Measurements from ENCODE around the gene DGKI. TPM values are rescaled to one million over a fixed set of nuclear protein-coding genes. Genes with fewer than 3 reads are reported as not detected.

Gene DGKI
- total RNA-seq, 6 experiments from 2014 or later: 1.2 to 2.2 (median 1.6) TPM

- no peak overlapping the region for H3K4me3 Mint-ChIP-seq
- DNase-seq: no peak
- TF ChIP-seq, protein P1, sequence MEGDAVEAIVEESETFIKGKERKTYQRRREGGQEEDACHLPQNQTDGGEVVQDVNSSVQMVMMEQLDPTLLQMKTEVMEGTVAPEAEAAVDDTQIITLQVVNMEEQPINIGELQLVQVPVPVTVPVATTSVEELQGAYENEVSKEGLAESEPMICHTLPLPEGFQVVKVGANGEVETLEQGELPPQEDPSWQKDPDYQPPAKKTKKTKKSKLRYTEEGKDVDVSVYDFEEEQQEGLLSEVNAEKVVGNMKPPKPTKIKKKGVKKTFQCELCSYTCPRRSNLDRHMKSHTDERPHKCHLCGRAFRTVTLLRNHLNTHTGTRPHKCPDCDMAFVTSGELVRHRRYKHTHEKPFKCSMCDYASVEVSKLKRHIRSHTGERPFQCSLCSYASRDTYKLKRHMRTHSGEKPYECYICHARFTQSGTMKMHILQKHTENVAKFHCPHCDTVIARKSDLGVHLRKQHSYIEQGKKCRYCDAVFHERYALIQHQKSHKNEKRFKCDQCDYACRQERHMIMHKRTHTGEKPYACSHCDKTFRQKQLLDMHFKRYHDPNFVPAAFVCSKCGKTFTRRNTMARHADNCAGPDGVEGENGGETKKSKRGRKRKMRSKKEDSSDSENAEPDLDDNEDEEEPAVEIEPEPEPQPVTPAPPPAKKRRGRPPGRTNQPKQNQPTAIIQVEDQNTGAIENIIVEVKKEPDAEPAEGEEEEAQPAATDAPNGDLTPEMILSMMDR (IDR thresholded peaks at IDR 0.05): no peak
- H3K36me3 Mint-ChIP-seq (ENCODE audit: low read depth): no peaks in the 10 kb centered on the region; the same call in 1 of the 2 replicates
- H3K27ac Mint-ChIP-seq: no peak overlapping the region
- no peaks in the 10 kb centered on the region for H3K9me3 Mint-ChIP-seq
- H3K4me1 Mint-ChIP-seq (ENCODE audit: low read depth): peaks cover 17% of the 10 kb centered on the region; the same call in 1 of the 2 replicates
- peaks cover 1% of the 10 kb centered on the region; the same call in 1 of the 2 replicates for H3K27me3 Mint-ChIP-seq (ENCODE audit: insufficient read depth)
Measured at GRCh38 chr7:137519947-137520346, 326.8 kb downstream of the DGKI start.

GRCh38 chr7:137519181-137519691 lies 327.5 kb downstream of the DGKI start:
- Mint-ChIP-seq H3K27ac (no peak overlapping the region), H3K4me1 (ENCODE audit: low read depth) (peaks cover 17% of the 10 kb centered on the region; the same call in 1 of the 2 replicates), H3K9me3 (no peaks in the 10 kb centered on the region), H3K36me3 (ENCODE audit: low read depth) (no peaks in the 10 kb centered on the region; the same call in 1 of the 2 replicates), H3K27me3 (ENCODE audit: insufficient read depth) (peaks cover 1% of the 10 kb centered on the region; the same call in 1 of the 2 replicates), H3K4me3 (no peak overlapping the region)
- DNase-seq: no peak
- TF ChIP-seq, protein P1 (IDR thresholded peaks at IDR 0.05): no peak

DNA sequence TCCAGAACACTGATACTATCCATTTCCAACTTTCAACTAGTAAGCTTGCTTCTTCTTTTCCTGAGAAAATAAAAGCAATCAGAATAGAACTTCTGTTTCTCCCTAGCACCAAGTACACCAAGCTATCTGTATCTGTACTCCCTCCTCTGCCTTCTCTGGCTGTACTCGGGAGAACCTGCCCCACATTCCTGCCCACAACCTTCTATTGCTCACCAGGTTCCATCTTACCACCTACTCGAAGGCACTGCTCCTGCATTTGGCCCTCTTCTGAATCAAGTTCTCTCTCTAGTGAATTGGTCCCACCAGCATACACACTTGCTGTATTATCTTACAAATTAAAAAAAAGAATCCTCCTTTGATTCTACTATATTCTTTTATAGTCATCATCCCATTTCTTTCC lies 333.7 kb downstream of the DGKI start:
- H3K36me3 Mint-ChIP-seq (ENCODE audit: low read depth): peaks cover 9% of the 10 kb centered on the region
- H3K27ac Mint-ChIP-seq: no peak overlapping the region
- TF ChIP-seq, protein P1 (IDR thresholded peaks at IDR 0.05): no peak
- H3K27me3 Mint-ChIP-seq (ENCODE audit: insufficient read depth): no peaks in the 10 kb centered on the region
- H3K9me3 Mint-ChIP-seq: no peaks in the 10 kb centered on the region
- DNase-seq: no peak
- no peak overlapping the region for H3K4me3 Mint-ChIP-seq
- peaks cover 32% of the 10 kb centered on the region for H3K4me1 Mint-ChIP-seq (ENCODE audit: low read depth)

DNA sequence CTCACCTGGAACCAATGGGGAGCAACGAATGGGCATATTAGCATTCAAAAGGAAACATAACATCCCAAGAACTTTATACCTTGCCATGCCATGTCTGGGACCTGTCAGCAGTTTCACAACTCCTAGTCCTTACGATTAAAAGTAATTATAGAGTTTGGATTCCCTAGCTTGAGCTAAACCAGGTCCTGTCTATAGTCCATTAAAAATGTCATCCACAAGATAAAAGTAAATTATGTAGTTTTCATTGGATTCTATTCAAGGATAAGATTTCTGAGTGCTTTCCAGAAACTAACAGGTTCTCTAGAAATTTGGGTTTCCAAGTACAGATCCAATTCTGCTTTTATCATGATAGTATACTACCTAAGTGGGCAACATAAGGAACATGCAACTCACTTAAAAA lies 339.7 kb downstream of the DGKI start:
- Mint-ChIP-seq H3K27me3 (ENCODE audit: insufficient read depth) (no peaks in the 10 kb centered on the region), H3K4me3 (no peak overlapping the region), H3K9me3 (no peaks in the 10 kb centered on the region), H3K36me3 (ENCODE audit: low read depth) (peaks cover 16% of the 10 kb centered on the region), H3K27ac (no peak overlapping the region), H3K4me1 (ENCODE audit: low read depth) (peaks cover 41% of the 10 kb centered on the region)
- TF ChIP-seq, protein P1 (IDR thresholded peaks at IDR 0.05): no peak
- no peak for DNase-seq

- TF ChIP-seq, protein P1 (IDR thresholded peaks at IDR 0.05): no peak
- H3K4me3 Mint-ChIP-seq: no peak overlapping the region
- peaks cover 16% of the 10 kb centered on the region for H3K36me3 Mint-ChIP-seq (ENCODE audit: low read depth)
- H3K4me1 Mint-ChIP-seq (ENCODE audit: low read depth): peaks cover 38% of the 10 kb centered on the region
- no peak for DNase-seq
- no peaks in the 10 kb centered on the region for H3K27me3 Mint-ChIP-seq (ENCODE audit: insufficient read depth)
- no peak overlapping the region for H3K27ac Mint-ChIP-seq
- no peaks in the 10 kb centered on the region for H3K9me3 Mint-ChIP-seq
Measured at GRCh38 chr7:137506031-137506430, 340.7 kb downstream of the DGKI start.

All from HFFc6 (cell line).